ENCODE results near the gene HRK. TPM values are rescaled to one million over a fixed set of nuclear protein-coding genes. Genes with fewer than 3 reads are reported as not detected.

Gene HRK
- total and polyA plus RNA-seq, 2 donors = 0.05 to 0.53 TPM

DNA sequence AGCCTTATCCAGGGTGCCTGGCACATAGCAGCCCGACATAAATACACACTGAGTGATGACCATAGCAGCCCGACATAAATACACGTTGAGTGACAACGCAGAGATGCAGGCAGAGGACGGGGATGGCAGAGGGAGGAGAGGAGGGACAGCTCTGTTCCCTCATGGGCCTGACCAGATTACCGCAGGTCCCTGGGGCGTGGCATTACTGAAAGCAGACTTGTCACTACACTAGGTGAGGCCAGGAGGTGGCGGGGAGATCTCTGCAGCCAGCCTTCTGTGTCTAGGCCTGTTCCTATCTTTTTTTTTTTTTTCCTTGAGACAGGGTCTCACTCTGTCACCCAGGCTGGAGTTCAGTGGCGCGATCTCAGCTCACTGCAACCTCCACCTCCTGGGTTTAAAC is 69.0 kb downstream of the HRK start:
- DNase-seq (ENCODE audit: extremely low spot score) = no peak
- Histone ChIP-seq H3K4me3 (ENCODE audit: low read depth, low read length) (no peak overlapping the region), H3K27ac (ENCODE audit: low read depth) (no peak overlapping the region), H3K36me3 (ENCODE audit: insufficient read depth) (no peaks in the 10 kb centered on the region), H3K4me1 (ENCODE audit: insufficient read depth) (no peaks in the 10 kb centered on the region)
- WGBS = 88% methylated on average over 10 of the region's 10 CpGs

DNA sequence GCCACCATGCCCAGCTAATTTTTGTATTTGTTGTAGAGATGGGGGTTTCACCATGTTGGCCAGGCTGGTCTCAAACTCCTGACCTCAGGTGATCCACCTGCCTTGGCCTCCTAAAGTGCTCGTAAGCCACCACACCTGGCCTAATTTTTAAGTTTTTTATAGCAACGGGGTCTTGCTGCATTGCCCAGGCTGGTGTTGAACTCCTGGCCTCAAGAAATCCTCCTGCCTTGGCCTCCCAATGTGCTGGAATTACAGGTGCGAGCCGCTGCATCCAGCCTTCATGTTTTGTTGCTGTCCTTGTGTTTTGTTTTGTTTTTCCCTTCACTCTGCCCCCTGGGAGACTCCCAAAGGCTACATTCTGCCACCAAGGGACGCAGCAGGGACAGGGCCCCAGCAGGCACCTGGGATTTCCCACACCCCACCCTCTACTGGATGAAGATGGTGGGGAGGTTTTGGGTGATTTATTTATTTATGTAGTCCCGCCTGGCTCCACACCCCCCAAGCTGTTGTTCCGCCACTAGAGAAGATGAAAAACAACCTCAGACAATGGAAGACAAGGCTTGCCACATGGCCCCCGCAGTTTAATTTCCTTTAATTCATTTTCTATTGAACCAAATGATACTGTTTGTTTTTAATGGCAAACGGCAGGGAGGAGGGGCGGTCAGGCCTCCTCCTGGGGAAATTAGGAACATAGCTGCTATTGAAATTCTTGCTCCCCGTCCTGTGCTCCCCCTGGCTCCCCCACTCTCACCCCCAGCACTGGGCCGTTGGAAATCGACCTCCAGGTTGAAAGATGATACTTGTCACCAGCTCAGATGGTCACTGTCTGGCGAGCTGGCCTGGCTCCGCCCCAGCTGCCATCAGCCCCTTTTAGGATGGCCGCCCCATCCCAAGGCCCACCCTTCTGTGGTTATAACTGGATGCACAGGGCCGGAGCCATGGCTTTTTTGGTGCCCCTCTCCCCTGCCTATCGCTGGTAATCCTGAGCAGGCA is 72.8 kb downstream of the HRK start:
- no peak overlapping the region for H3K4me3 ChIP-seq (ENCODE audit: low read depth, low read length)
- DNase-seq (ENCODE audit: extremely low spot score) = no peak
- H3K36me3 ChIP-seq (ENCODE audit: insufficient read depth) = no peaks in the 10 kb centered on the region
- no peak overlapping the region for H3K27ac ChIP-seq (ENCODE audit: low read depth)
- no peaks in the 10 kb centered on the region for H3K4me1 ChIP-seq (ENCODE audit: insufficient read depth)
- 76% methylated on average over 18 of the region's 18 CpGs for WGBS

DNA sequence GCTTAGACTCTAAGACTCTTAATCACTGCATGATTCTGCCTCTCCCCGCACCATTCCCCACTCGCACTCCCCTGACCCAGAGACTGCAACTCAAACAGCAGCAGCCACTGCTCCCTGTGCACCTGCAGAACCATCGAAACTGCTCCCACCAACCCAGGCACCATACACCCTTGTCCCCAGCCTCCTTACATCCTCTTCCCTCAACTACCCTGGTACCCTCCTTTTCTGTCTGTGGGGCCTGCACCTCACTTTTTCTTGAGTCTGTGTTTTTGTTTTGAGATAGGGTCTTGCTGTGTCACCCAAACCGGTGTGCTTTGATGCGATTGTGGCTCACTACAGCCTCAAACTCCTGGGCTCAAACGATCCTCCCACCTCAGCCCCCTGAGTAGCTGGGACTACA is 73.7 kb downstream of the HRK start:
- no peak for DNase-seq (ENCODE audit: extremely low spot score)
- whole genome bisulfite sequencing = 93% methylated on average over 6 of the region's 6 CpGs
- no peaks in the 10 kb centered on the region for H3K4me1 ChIP-seq (ENCODE audit: insufficient read depth)

DNA sequence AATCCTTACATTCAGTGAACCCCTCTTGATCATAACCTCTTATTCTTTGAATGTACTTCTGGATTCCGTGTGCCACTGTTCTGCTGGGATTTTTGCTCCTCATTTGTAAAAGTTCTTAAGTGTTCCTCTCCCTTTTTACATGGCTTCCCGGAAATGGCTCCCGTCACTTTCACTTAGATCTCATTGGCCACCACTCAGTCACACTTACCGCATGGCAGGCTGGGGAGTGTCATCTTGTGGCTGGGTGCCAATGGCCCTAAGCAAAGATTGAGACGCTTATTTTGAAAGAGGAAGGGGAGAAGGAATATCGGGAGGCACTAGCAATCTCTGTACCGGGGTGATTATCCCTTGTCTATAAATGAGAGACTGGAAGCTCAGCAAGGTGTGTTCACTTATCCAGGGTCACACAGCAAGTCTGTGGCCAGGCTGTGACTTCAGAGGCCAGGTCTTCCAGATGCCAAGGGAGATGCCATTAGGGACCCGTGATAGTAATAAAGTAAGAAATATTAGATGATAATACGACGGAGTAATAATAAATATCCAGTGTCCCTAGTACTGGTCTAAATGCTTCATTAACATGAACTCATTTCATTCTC is 74.3 kb downstream of the HRK start:
- Histone ChIP-seq H3K36me3 (ENCODE audit: insufficient read depth) (no peaks in the 10 kb centered on the region), H3K27ac (ENCODE audit: low read depth) (no peak overlapping the region), H3K4me1 (ENCODE audit: insufficient read depth) (no peaks in the 10 kb centered on the region), H3K4me3 (ENCODE audit: low read depth, low read length) (no peak overlapping the region)
- 79% methylated on average over 10 of the region's 10 CpGs for WGBS
- DNase-seq (ENCODE audit: extremely low spot score) = no peak

More for the DNA sequence above, 73.7 kb downstream of the HRK start:
- Histone ChIP-seq H3K36me3 (ENCODE audit: insufficient read depth) (no peaks in the 10 kb centered on the region), H3K4me3 (ENCODE audit: low read depth, low read length) (no peak overlapping the region), H3K27ac (ENCODE audit: low read depth) (no peak overlapping the region)

Other genes with a start within 250 kb of the HRK start
- gene SPRING1, start 143.4 kb downstream of the HRK start, total RNA-seq = 12.6 TPM
- 10.7 TPM for gene SPRING1, start 143.4 kb downstream of the HRK start, polyA plus RNA-seq
- gene RNFT2, start 143.1 kb downstream of the HRK start, total RNA-seq = 1.1 TPM
- gene RNFT2, start 143.1 kb downstream of the HRK start, polyA plus RNA-seq = 0.35 TPM
- gene FBXW8, start 29.5 kb upstream of the HRK start, total RNA-seq = 15.6 TPM
- 8.6 TPM for gene FBXW8, start 29.5 kb upstream of the HRK start, polyA plus RNA-seq
- gene TESC, start 218.0 kb upstream of the HRK start, total RNA-seq = 16.1 TPM
- gene TESC, start 218.0 kb upstream of the HRK start, polyA plus RNA-seq = 22.4 TPM